Stomach (tissue), 9 donors: ENCODE measurements around the gene MAP3K7CL. TPM values are rescaled to one million over a fixed set of nuclear protein-coding genes. Genes with fewer than 3 reads are reported as not detected.

ENCODE experiments used
- DNase-seq, 2 donors: peaks; one replicate each; pipeline versions ENCODE4 v3.0.0 to v3.0.0-alpha.2; 2013 to 2019
- H3K27ac ChIP-seq, 5 donors: fragments of 200-600 bp in 4 of 5; sonication (generic) in 4 of 5; one replicate each; pipeline ENCODE4 v1.5.1; 2013 to 2019; ENCODE audit warnings: mild to moderate bottlenecking in 1 of 5, moderate library complexity in 1 of 5
- H3K27me3 ChIP-seq, 3 donors: fragments of 200-600 bp; sonication (generic); one replicate each; pipeline ENCODE4 v1.5.1; 2017 to 2019; ENCODE audit warnings: mixed run types in 1 of 3
- H3K36me3 ChIP-seq, 4 donors: fragments of 200-600 bp; sonication (generic); 1 replicate in 3 of 4; 2 replicates in 1 of 4; pipeline ENCODE4 v1.5.1; 2016 to 2019
- H3K4me1 ChIP-seq, 4 donors: fragments of 200-600 bp; sonication (generic); one replicate each; pipeline ENCODE4 v1.5.1; 2016 to 2019
- H3K4me3 ChIP-seq, 4 donors: fragments of 200-600 bp; sonication (generic) in 3 of 4; one replicate each; pipeline ENCODE4 v1.5.1; 2016 to 2019; ENCODE audit warnings: mild to moderate bottlenecking in 1 of 4
- H3K9me3 ChIP-seq, 4 donors: fragments of 200-600 bp; sonication (generic); one replicate each; pipeline ENCODE4 v1.5.1; 2016 to 2019
- EP300 ChIP-seq: sonication (generic); formaldehyde crosslinking; IDR thresholded peaks from one replicate; pipeline ENCODE4 v1.6.1; 2017; ENCODE audit warnings: antibody characterized with exemption
- POLR2A ChIP-seq, 4 donors: fragments of 450-650 bp; IDR thresholded peaks; one replicate each; pipeline ENCODE4 v1.6.1; 2016; ENCODE audit warnings: antibody characterized with exemption in 4 of 4, control low read depth in 2 of 4, mild to moderate bottlenecking in 1 of 4, moderate library complexity in 1 of 4
- POLR2AphosphoS5 ChIP-seq, 3 donors: sonication (generic); formaldehyde crosslinking; IDR thresholded peaks; one replicate each; pipeline ENCODE4 v1.6.1; 2016; ENCODE audit warnings: antibody characterized with exemption in 3 of 3
- WGBS, 5 donors: extraction: QIAGEN DNeasy Blood & Tissue Kit in 3 of 5; methylation state at CpG; one replicate each; pipeline versions ENCODE4 v1.1.5 to v1.1.7; 2013 to 2018; 5-methylcytosine and 5-hydroxymethylcytosine counted together
- intact Hi-C: fragments of 100-400 bp; cut with DNase I; formaldehyde crosslinking; loops from one replicate; pipeline ENCODE4 v1.15.1; 2023; ENCODE audit warnings: low total_unique reads
- polyA plus RNA-seq, 3 donors: library from polyadenylated mRNA; stranded (reverse); fragments of 200-250 nt; gene quantifications; one replicate each; pipeline ENCODE4 v1.2.3, GENCODE V29; 2013
- total RNA-seq, 5 donors: library from RNA; depleted of rRNA; stranded (reverse); fragments of >200 nt; gene quantifications; one replicate each; pipeline versions ENCODE4 v1.1.0 to v1.2.3, GENCODE V29; 2014 to 2016
- TF ChIP-seq, protein P1 (sequence below), 7 experiments: fragments of 450-650 bp in 4 of 7; fragments of 200-600 bp in 3 of 7; sonication (generic) in 3 of 7; IDR thresholded peaks; one replicate each; pipeline ENCODE4 v1.5.1; 2016 to 2019; ENCODE audit warnings: antibody characterized with exemption in 7 of 7, control low read depth in 2 of 7, mild to moderate bottlenecking in 1 of 7
- donor health status: healthy with polysubstance abuse.
- donor health status: Bipolar disorder and iron deficiency.
- donor health status: healthy.

MAP3K7CL gene
- total and polyA plus RNA-seq, 8 donors = 0.58 to 19.2 (median 4.5) TPM

DNA sequence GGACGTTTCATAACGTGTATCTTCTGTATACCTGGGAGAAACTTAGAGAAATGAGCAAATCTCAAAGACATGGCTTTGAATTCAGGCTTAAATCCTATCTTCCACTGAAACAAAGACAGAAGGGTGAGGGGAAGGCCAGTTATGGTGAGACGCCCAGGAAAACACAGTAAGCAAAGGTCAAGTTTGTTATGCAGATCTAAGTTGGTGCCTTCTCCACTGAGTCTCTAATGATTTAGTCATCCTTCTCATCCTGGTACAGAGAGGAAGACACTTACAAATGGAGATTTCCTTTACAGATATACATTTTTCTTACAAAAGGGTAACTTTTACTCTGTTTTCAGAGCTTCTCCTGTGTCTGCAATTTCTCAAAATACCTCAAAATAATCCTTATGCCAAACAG, 64.4 kb downstream of the MAP3K7CL start:
- Histone ChIP-seq H3K36me3 (no peaks in the 10 kb centered on the region), H3K27me3 (peaks cover 0 to 9% (median 0%) of the 10 kb centered on the region in 3 donors), H3K27ac (no peak overlapping the region), H3K4me3 (no peak overlapping the region), H3K4me1 (peaks cover 0 to 30% (median 10%) of the 10 kb centered on the region in 4 donors), H3K9me3 (no peaks in the 10 kb centered on the region)
- intact Hi-C loops = no loop called here
- TF ChIP-seq EP300 = no peak
- TF ChIP-seq, protein P1, sequence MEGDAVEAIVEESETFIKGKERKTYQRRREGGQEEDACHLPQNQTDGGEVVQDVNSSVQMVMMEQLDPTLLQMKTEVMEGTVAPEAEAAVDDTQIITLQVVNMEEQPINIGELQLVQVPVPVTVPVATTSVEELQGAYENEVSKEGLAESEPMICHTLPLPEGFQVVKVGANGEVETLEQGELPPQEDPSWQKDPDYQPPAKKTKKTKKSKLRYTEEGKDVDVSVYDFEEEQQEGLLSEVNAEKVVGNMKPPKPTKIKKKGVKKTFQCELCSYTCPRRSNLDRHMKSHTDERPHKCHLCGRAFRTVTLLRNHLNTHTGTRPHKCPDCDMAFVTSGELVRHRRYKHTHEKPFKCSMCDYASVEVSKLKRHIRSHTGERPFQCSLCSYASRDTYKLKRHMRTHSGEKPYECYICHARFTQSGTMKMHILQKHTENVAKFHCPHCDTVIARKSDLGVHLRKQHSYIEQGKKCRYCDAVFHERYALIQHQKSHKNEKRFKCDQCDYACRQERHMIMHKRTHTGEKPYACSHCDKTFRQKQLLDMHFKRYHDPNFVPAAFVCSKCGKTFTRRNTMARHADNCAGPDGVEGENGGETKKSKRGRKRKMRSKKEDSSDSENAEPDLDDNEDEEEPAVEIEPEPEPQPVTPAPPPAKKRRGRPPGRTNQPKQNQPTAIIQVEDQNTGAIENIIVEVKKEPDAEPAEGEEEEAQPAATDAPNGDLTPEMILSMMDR (IDR thresholded peaks at IDR 0.05) = no peak
- WGBS, 5 donors = 28 to 44% (median 39%) methylated on average over 3 of the region's 3 CpGs
- no peak for DNase-seq

GRCh38 chr21:29195981-29196669, 65.7 kb downstream of the MAP3K7CL start:
- H3K36me3 ChIP-seq = no peaks in the 10 kb centered on the region
- peak; percentile 53 to 81 for DNase-seq
- 18 to 28% (median 20%) methylated on average over 8 of the region's 8 CpGs for WGBS, 5 donors
- H3K27me3 ChIP-seq = peaks cover 0 to 9% (median 0%) of the 10 kb centered on the region in 3 donors
- peaks cover 0 to 10% (median 5%) of the 10 kb centered on the region in 4 donors for H3K9me3 ChIP-seq
- H3K27ac ChIP-seq = peak overlapping the region in 4 of 5 donors; percentile 11 to 77 (median 37)
- intact Hi-C loops = no loop called here
- H3K4me3 ChIP-seq = peak overlapping the region in 2 of 4 donors; percentile 15 to 21
- peaks cover 0 to 30% (median 10%) of the 10 kb centered on the region in 4 donors for H3K4me1 ChIP-seq
- TF ChIP-seq, protein P1 (IDR thresholded peaks at IDR 0.05) = peak in 1 of 7 experiments; percentile 18
- peak in 2 of 3 donors; percentile 61 to 63 for TF ChIP-seq POLR2AphosphoS5 (IDR thresholded peaks at IDR 0.05)
- no peak for TF ChIP-seq EP300
- TF ChIP-seq POLR2A (IDR thresholded peaks at IDR 0.05) = no peak

DNA sequence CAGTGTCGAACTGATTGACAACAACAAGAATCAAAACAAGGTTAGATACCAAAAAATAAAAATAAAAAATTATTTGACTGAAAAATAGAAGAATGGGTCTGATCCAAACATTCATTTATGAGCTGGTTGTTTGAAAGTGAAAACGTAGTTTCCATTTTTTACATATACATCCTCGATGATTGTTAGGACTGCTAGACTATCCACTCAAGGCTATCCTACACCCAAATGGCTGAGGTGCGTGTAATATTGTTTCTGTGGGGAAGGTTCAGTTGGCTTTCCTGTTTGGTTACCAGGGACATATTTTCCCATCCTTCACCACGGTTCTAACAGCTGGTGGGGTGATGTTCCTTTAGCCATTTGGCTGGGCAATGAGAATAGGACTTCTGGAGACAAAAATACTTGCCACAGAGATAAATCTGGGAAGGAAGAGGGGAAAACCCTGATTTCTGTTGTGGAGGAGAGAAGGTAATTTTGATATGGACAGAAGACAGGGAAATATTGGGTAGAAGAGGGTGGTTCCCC, 66.3 kb downstream of the MAP3K7CL start:
- Histone ChIP-seq H3K9me3 (peaks cover 0 to 15% (median 7%) of the 10 kb centered on the region in 4 donors), H3K27ac (peak overlapping the region in 3 of 5 donors; percentile 26 to 77 (median 52)), H3K4me1 (peaks cover 0 to 30% (median 10%) of the 10 kb centered on the region in 4 donors), H3K36me3 (no peaks in the 10 kb centered on the region), H3K4me3 (peak overlapping the region in 1 of 4 donors; percentile 15), H3K27me3 (peaks cover 0 to 9% (median 0%) of the 10 kb centered on the region in 3 donors)
- intact Hi-C loops = no loop called here
- DNase-seq = no peak
- TF ChIP-seq EP300 = no peak
- TF ChIP-seq POLR2AphosphoS5 (IDR thresholded peaks at IDR 0.05) = no peak
- no peak for TF ChIP-seq POLR2A (IDR thresholded peaks at IDR 0.05)
- TF ChIP-seq, protein P1 (IDR thresholded peaks at IDR 0.05) = no peak
- WGBS, 5 donors = 52 to 68% (median 58%) methylated on average over 5 of the region's 5 CpGs

DNA sequence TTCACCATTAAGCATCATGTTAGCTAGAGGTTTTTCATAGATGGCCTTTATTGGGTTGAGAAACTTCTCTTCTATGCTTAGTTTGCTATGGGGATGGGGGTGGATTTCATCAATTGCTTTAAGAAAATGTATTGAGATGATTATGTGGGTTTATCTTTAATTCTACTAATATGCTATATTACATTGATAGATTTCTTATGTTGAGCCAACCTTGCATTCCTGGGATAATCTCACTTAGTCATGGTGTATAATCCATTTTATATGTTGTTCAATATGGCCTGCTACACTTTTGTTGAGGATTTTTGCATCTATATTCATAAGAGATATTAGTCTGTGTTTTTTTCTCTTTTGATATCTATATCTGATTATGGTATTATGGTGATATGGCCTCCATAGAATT, 70.7 kb downstream of the MAP3K7CL start:
- no peak for DNase-seq
- Histone ChIP-seq H3K9me3 (peaks cover 0 to 20% (median 8%) of the 10 kb centered on the region in 4 donors), H3K27me3 (no peaks in the 10 kb centered on the region), H3K36me3 (no peaks in the 10 kb centered on the region), H3K4me3 (no peak overlapping the region), H3K27ac (no peak overlapping the region), H3K4me1 (peaks cover 0 to 11% (median 4%) of the 10 kb centered on the region in 4 donors)
- intact Hi-C loops = no loop called here
- TF ChIP-seq EP300 (no peak), POLR2AphosphoS5 (IDR thresholded peaks at IDR 0.05) (no peak), POLR2A (IDR thresholded peaks at IDR 0.05) (no peak)
- TF ChIP-seq, protein P1 (IDR thresholded peaks at IDR 0.05) = no peak
